Panc1 (cell line): ENCODE measurements around the gene PRRG3. TPM values are rescaled to one million over a fixed set of nuclear protein-coding genes. Genes with fewer than 3 reads are reported as not detected.

Experiments used
- ATAC-seq: fragments of 200-7000 bp; cut with Tn5 transposase; 2 replicates; pipeline ENCODE4 v1.9.1; 2020; ENCODE audit warnings: mild to moderate bottlenecking, moderate library complexity
- BruUV-seq: library from RNA; stranded (reverse); fragments of 400-500 nt; replicated peaks from 2 replicates; lab custom pipeline; 2021; lab: Mats Ljungman, UMichigan
- CTCF ChIA-PET: fragments of 300-600 bp; sonication (Branson Sonifier 250); formaldehyde crosslinking; loops from one replicate; lab custom pipeline; 2022; ENCODE audit warnings: antibody characterized with exemption; lab: Charles Lee
- POLR2A ChIA-PET: fragments of 300-600 bp; sonication (Branson Sonifier 250); formaldehyde crosslinking; loops from one replicate; lab custom pipeline; 2022; ENCODE audit warnings: antibody characterized with exemption; lab: Charles Lee
- DNase-seq: peaks from one replicate; pipeline ENCODE4 v3.0.0-alpha.2; 2010; ENCODE audit warnings: low read depth, low spot score
- H3K27ac ChIP-seq: 2 replicates; pipeline ENCODE4 v1.5.1; 2011; ENCODE audit warnings: mild to moderate bottlenecking, low read length, inconsistent platforms
- H3K27me3 ChIP-seq: fragments of 200-500 bp; sonication (Bioruptor generic); 2 replicates; pipeline ENCODE4 v1.6.0; 2014; ENCODE audit warnings: low read length, inconsistent platforms; ENCODE audit not compliant: control insufficient read depth, insufficient read depth
- H3K36me3 ChIP-seq: fragments of 200-500 bp; sonication (Bioruptor generic); 2 replicates; pipeline ENCODE4 v1.5.1; 2014; ENCODE audit warnings: inconsistent platforms, mild to moderate bottlenecking, low read length, moderate library complexity; ENCODE audit not compliant: control insufficient read depth, insufficient read depth
- H3K4me1 ChIP-seq: 2 replicates; pipeline ENCODE4 v1.5.1; 2011; ENCODE audit warnings: inconsistent platforms, mild to moderate bottlenecking, low read length, moderate library complexity; ENCODE audit not compliant: control insufficient read depth, insufficient read depth
- H3K4me3 ChIP-seq, 2 experiments: 2 replicates each; pipeline ENCODE4 v1.5.1; 2011 to 2012; ENCODE audit warnings: low read depth in 2 of 2, low read length in 2 of 2, mild to moderate bottlenecking in 2 of 2, inconsistent platforms in 1 of 2, moderate library complexity in 1 of 2
- H3K9me3 ChIP-seq: fragments of 200-500 bp; sonication (Bioruptor generic); 2 replicates; pipeline ENCODE4 v1.5.1; 2014; ENCODE audit warnings: low read depth, mild to moderate bottlenecking, inconsistent platforms, low read length, moderate library complexity; ENCODE audit not compliant: control insufficient read depth, insufficient read depth
- CTCF ChIP-seq: fragments of 450-650 bp; IDR thresholded peaks from 2 replicates; pipeline ENCODE4 v1.5.1; 2017; ENCODE audit warnings: mild to moderate bottlenecking
- POLR2AphosphoS5 ChIP-seq: IDR thresholded peaks from 2 replicates; pipeline ENCODE4 v1.6.1; 2012; ENCODE audit warnings: mild to moderate bottlenecking, low read depth, low read length, moderate library complexity
- REST ChIP-seq, 2 experiments: IDR thresholded peaks; 2 replicates each; pipeline ENCODE4 v1.6.1; 2011 to 2012; ENCODE audit warnings: low read depth in 2 of 2, control low read depth in 1 of 2, low read length in 1 of 2, mild to moderate bottlenecking in 1 of 2, moderate library complexity in 1 of 2; ENCODE audit not compliant: insufficient read depth in 1 of 2
- SIN3A ChIP-seq: IDR thresholded peaks from 2 replicates; pipeline ENCODE4 v1.6.1; 2012; ENCODE audit warnings: low read depth, mild to moderate bottlenecking, low read length, moderate library complexity, borderline replicate concordance; ENCODE audit not compliant: insufficient read depth
- TCF7L2 ChIP-seq: IDR thresholded peaks from 2 replicates; pipeline ENCODE4 v1.6.1; 2011; ENCODE audit warnings: mild to moderate bottlenecking, low read depth, low read length, inconsistent platforms
- in situ Hi-C: cut with HindIII; loops from 2 replicates; pipeline ENCODE4 v1.10.0; 2016; ENCODE audit warnings: low sequenced_read_pairs, low pct_unique_long_range_greater_than_20kb
- intact Hi-C: fragments of 100-400 bp; cut with micrococcal nuclease; formaldehyde crosslinking; loops from one replicate; pipeline ENCODE4 v1.10.0; 2022; ENCODE audit not compliant: unreplicated experiment
- total RNA-seq: library from RNA; stranded (reverse); gene quantifications from one replicate; pipeline ENCODE4 v1.2.1, GENCODE V29; 2021; ENCODE audit not compliant: unreplicated experiment

The PRRG3 gene
- total RNA-seq, 1 experiment from 2014 or later: not detected

GRCh38 chrX:151743651-151744470 lies 48.6 kb downstream of the PRRG3 start:
- Histone ChIP-seq H3K9me3 (no peaks in the 10 kb centered on the region), H3K4me3 (no peak overlapping the region), H3K27ac (no peak overlapping the region), H3K4me1 (no peaks in the 10 kb centered on the region), H3K27me3 (peaks cover 3% of the 10 kb centered on the region; the same call in 1 of the 2 replicates), H3K36me3 (no peaks in the 10 kb centered on the region)
- CTCF ChIA-PET: no interaction called here
- in situ Hi-C loops: no loop called here
- POLR2A ChIA-PET: no interaction called here
- TF ChIP-seq TCF7L2 (no peak), CTCF (no peak), REST (IDR thresholded peaks at IDR 0.05; ENCODE audit: insufficient read depth in 1 of 2, low read depth in 2 of 2, low read length in 1 of 2) (no peak), SIN3A (no peak), POLR2AphosphoS5 (no peak)
- no peak for DNase-seq
- intact Hi-C loops: no loop called here
- ATAC-seq: no peak
- no TSS peak for BruUV-seq

GRCh38 chrX:151745651-151746050 lies 50.4 kb downstream of the PRRG3 start:
- TF ChIP-seq CTCF: no peak
- TF ChIP-seq TCF7L2: no peak
- TF ChIP-seq REST (IDR thresholded peaks at IDR 0.05; ENCODE audit: insufficient read depth in 1 of 2, low read depth in 2 of 2, low read length in 1 of 2): no peak
- no peak for TF ChIP-seq SIN3A
- TF ChIP-seq POLR2AphosphoS5: no peak
- no peaks in the 10 kb centered on the region for H3K9me3 ChIP-seq
- ChIA-PET POLR2A (no interaction called here), CTCF (no interaction called here)
- H3K27me3 ChIP-seq: peaks cover 3% of the 10 kb centered on the region; the same call in 1 of the 2 replicates
- intact Hi-C loops (no loop called here), in situ Hi-C loops (no loop called here)
- ATAC-seq (no peak), DNase-seq (no peak)
- H3K36me3 ChIP-seq: no peaks in the 10 kb centered on the region
- no peak overlapping the region for H3K4me3 ChIP-seq
- no peaks in the 10 kb centered on the region for H3K4me1 ChIP-seq
- BruUV-seq: no TSS peak
- H3K27ac ChIP-seq: no peak overlapping the region
